ENCODE results near the gene PTCH2. TPM values are rescaled to one million over a fixed set of nuclear protein-coding genes. Genes with fewer than 3 reads are reported as not detected.

The PTCH2 gene
- total RNA-seq, 1 donor from 2014 or later, result 0.51 TPM

DNA sequence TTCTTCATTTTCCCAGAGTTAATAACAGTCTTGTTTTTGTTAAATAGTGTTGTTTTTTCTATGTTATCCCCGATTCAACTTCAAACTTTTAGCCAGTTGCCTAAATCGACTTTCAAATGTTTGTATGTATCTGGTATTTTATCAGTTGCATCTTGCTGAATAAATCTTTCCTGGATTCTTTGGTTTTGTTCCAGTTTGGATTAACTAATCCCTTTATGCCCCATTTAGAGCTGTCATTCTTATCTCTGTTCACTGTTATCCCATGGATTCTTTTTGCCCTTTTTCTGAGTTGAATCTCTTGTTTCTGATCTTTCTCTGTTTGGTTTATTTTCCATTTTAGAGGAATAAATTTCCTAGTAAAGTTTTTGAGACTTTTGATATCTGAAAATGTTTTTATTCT, 31.1 kb upstream of the PTCH2 start:
- H3K4me3 Mint-ChIP-seq (ENCODE audit: unreplicated experiment), result no peak overlapping the region
- peaks cover 25% of the 10 kb centered on the region for H3K36me3 Mint-ChIP-seq (ENCODE audit: low read depth, unreplicated experiment)
- H3K4me1 Mint-ChIP-seq (ENCODE audit: unreplicated experiment), result no peaks in the 10 kb centered on the region
- TF ChIP-seq, protein P1, sequence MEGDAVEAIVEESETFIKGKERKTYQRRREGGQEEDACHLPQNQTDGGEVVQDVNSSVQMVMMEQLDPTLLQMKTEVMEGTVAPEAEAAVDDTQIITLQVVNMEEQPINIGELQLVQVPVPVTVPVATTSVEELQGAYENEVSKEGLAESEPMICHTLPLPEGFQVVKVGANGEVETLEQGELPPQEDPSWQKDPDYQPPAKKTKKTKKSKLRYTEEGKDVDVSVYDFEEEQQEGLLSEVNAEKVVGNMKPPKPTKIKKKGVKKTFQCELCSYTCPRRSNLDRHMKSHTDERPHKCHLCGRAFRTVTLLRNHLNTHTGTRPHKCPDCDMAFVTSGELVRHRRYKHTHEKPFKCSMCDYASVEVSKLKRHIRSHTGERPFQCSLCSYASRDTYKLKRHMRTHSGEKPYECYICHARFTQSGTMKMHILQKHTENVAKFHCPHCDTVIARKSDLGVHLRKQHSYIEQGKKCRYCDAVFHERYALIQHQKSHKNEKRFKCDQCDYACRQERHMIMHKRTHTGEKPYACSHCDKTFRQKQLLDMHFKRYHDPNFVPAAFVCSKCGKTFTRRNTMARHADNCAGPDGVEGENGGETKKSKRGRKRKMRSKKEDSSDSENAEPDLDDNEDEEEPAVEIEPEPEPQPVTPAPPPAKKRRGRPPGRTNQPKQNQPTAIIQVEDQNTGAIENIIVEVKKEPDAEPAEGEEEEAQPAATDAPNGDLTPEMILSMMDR (IDR thresholded peaks at IDR 0.05; ENCODE audit: unreplicated experiment), result no peak
- no peaks in the 10 kb centered on the region for H3K9me3 Mint-ChIP-seq (ENCODE audit: unreplicated experiment)
- DNase-seq (ENCODE audit: low spot score), result no peak
- no peak overlapping the region for H3K27ac Mint-ChIP-seq (ENCODE audit: unreplicated experiment)
- peaks cover 2% of the 10 kb centered on the region for H3K27me3 Mint-ChIP-seq (ENCODE audit: unreplicated experiment)

DNA sequence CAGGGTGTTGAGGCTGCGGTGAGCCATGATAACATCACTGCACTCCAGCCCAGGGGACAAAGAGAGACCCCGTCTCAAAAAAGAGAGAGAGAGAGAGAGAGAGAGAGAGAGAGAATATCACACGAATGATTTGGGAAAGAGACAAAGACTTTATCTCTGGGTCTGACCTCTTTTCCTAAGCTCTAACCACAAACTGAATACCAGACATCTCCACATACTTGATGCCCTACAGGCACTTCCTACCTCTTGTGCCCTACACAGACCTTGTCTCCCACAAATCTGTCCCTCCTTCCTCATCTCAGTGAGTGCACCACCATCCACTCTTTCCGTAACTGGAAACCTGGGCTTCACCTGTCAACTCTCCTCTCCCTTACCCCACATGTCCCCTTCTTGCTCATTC, 27.0 kb upstream of the PTCH2 start:
- Mint-ChIP-seq H3K9me3 (ENCODE audit: unreplicated experiment) (no peaks in the 10 kb centered on the region), H3K4me3 (ENCODE audit: unreplicated experiment) (no peak overlapping the region), H3K27ac (ENCODE audit: unreplicated experiment) (no peak overlapping the region), H3K27me3 (ENCODE audit: unreplicated experiment) (no peaks in the 10 kb centered on the region), H3K4me1 (ENCODE audit: unreplicated experiment) (no peaks in the 10 kb centered on the region), H3K36me3 (ENCODE audit: low read depth, unreplicated experiment) (peaks cover 18% of the 10 kb centered on the region)
- DNase-seq (ENCODE audit: low spot score), result no peak
- TF ChIP-seq, protein P1 (IDR thresholded peaks at IDR 0.05; ENCODE audit: unreplicated experiment), result no peak

DNA sequence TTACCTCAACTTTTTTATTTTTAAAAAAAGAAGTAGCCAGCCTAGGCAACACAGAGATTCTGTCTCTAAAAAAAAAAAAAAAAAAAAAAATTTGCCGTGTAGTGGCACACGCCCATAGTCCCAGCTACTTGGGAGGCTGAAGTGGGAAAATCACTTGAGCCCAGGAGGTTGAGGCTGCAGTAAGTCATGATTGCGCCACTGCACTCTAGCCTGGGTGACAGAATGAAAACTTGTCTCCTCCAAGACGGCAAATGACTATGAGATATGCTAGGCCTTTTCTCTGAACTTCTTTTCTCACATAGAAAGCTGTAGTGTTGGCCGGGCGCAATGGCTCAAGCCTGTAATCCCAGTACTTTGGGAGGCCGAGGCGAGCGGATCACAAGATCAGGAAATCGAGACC, 24.7 kb upstream of the PTCH2 start:
- H3K27me3 Mint-ChIP-seq (ENCODE audit: unreplicated experiment), result no peaks in the 10 kb centered on the region
- H3K9me3 Mint-ChIP-seq (ENCODE audit: unreplicated experiment), result no peaks in the 10 kb centered on the region
- H3K36me3 Mint-ChIP-seq (ENCODE audit: low read depth, unreplicated experiment), result peaks cover 9% of the 10 kb centered on the region
- no peak overlapping the region for H3K27ac Mint-ChIP-seq (ENCODE audit: unreplicated experiment)
- no peaks in the 10 kb centered on the region for H3K4me1 Mint-ChIP-seq (ENCODE audit: unreplicated experiment)
- no peak overlapping the region for H3K4me3 Mint-ChIP-seq (ENCODE audit: unreplicated experiment)
- TF ChIP-seq, protein P1 (IDR thresholded peaks at IDR 0.05; ENCODE audit: unreplicated experiment), result no peak
- DNase-seq (ENCODE audit: low spot score), result no peak

DNA sequence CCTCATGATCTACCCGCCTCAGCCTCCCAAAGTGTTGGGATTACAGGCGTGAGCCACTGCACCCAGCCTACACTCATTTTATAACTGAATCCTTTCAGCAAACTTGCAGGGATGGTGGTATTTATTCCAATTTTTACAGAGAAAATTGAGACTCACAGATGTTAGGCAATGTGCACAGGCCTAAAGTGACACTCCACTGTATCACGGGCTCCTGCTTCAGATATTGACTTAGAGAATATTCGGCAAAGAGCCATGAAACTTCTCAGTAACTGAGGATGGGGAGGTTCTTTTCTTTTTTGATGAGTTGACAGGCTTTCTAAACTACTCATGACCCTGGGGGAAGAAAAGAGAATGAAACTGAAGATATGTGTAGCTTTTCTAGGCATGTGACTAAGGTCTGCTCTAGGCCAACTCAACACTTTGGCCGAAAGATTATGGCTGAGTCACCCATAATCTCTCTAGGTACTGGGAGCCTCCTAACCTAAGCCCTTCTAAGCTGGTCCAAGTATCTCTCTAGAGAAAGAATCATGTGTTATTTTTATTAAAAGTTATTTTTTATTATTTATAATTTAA, 19.9 kb upstream of the PTCH2 start:
- no peak overlapping the region for H3K4me3 Mint-ChIP-seq (ENCODE audit: unreplicated experiment)
- H3K27ac Mint-ChIP-seq (ENCODE audit: unreplicated experiment), result no peak overlapping the region
- H3K36me3 Mint-ChIP-seq (ENCODE audit: low read depth, unreplicated experiment), result no peaks in the 10 kb centered on the region
- no peak for DNase-seq (ENCODE audit: low spot score)
- H3K27me3 Mint-ChIP-seq (ENCODE audit: unreplicated experiment), result no peaks in the 10 kb centered on the region
- TF ChIP-seq, protein P1 (IDR thresholded peaks at IDR 0.05; ENCODE audit: unreplicated experiment), result no peak
- H3K4me1 Mint-ChIP-seq (ENCODE audit: unreplicated experiment), result no peaks in the 10 kb centered on the region
- no peaks in the 10 kb centered on the region for H3K9me3 Mint-ChIP-seq (ENCODE audit: unreplicated experiment)

DNA sequence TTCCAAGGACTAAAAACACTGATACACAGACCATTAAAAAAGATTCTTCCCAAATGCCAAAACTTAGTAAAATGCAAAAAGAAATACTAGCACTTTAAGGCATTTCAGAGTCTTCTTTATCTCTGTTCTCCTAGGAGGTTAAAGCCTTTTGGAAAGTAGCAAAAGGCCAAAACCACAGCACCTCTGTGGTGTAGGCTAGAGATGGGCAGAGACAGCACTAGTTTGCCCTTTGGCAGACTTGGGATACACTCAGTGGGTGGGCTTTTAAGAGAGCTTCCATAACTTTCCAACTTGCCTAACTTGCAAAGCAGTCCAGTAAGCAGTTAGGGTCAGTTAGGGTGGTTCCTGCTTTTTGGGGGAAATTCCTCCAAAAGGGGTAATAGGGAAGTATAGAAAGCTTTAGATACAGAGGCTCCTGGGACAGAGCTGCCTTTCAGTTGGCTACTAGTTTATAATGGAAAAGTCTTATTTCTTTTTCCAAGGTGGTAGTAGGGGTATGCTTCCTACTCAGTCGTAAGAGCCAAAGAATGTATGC, 17.9 kb upstream of the PTCH2 start:
- H3K4me3 Mint-ChIP-seq (ENCODE audit: unreplicated experiment), result no peak overlapping the region
- no peak for DNase-seq (ENCODE audit: low spot score)
- no peaks in the 10 kb centered on the region for H3K27me3 Mint-ChIP-seq (ENCODE audit: unreplicated experiment)
- TF ChIP-seq, protein P1 (IDR thresholded peaks at IDR 0.05; ENCODE audit: unreplicated experiment), result no peak
- no peaks in the 10 kb centered on the region for H3K4me1 Mint-ChIP-seq (ENCODE audit: unreplicated experiment)
- H3K9me3 Mint-ChIP-seq (ENCODE audit: unreplicated experiment), result no peaks in the 10 kb centered on the region
- peaks cover 6% of the 10 kb centered on the region for H3K36me3 Mint-ChIP-seq (ENCODE audit: low read depth, unreplicated experiment)
- no peak overlapping the region for H3K27ac Mint-ChIP-seq (ENCODE audit: unreplicated experiment)

Data from endothelial cell (in vitro differentiated cells).